Islet precursor cell (in vitro differentiated cells): ENCODE results near the gene E2F1.
A peak's percentile ranks its signal among the peaks of the same experiment; 100 is the strongest.

Experiments
- DNase-seq: peaks from one replicate; pipeline ENCODE4 v3.0.0-alpha.2; 2018

E2F1 gene

GRCh38 chr20:33685328-33686099, 671 bp downstream of the E2F1 start:
- DNase-seq, result peak; percentile 71

- no peak for DNase-seq
These were observed 1.5 kb downstream of the E2F1 start for GRCh38 chr20:33684533-33685327.

- no peak for DNase-seq
These were observed 4.3 kb downstream of the E2F1 start for GRCh38 chr20:33681728-33682353.

GRCh38 chr20:33681288-33681687, 4.9 kb downstream of the E2F1 start:
- DNase-seq, result no peak

- DNase-seq, result no peak
These were observed 5.5 kb downstream of the E2F1 start for GRCh38 chr20:33680686-33681085.

- DNase-seq, result no peak
These were observed 6.3 kb downstream of the E2F1 start for GRCh38 chr20:33679758-33680485.

- no peak for DNase-seq
These were observed 8.0 kb downstream of the E2F1 start for GRCh38 chr20:33677991-33678702.

- DNase-seq, result no peak
These were observed 9.2 kb downstream of the E2F1 start for GRCh38 chr20:33676652-33677645.

GRCh38 chr20:33676121-33676520, 10.1 kb downstream of the E2F1 start:
- DNase-seq, result no peak

GRCh38 chr20:33675136-33675959, 10.8 kb downstream of the E2F1 start:
- DNase-seq, result no peak

- peak; percentile 89 for DNase-seq
These were observed 11.7 kb downstream of the E2F1 start, which contains the start of gene NECAB3 for GRCh38 chr20:33674294-33675135. TSS of gene NECAB3 (minus strand) at chr20:33674428. CDS start at chr20:33674352, 76 bp downstream.

GRCh38 chr20:33673410-33674293, 12.5 kb downstream of the E2F1 start:
- peak; percentile 83 for DNase-seq

GRCh38 chr20:33673114-33673409, 13.1 kb downstream of the E2F1 start:
- DNase-seq, result no peak

GRCh38 chr20:33672426-33673113, 13.6 kb downstream of the E2F1 start:
- no peak for DNase-seq

GRCh38 chr20:33671573-33672288, 14.5 kb downstream of the E2F1 start:
- DNase-seq, result no peak

GRCh38 chr20:33670715-33671499, 15.3 kb downstream of the E2F1 start:
- DNase-seq, result no peak
